ENCODE measurements around the gene TCF21.
"Not testable (repeated sequence)": the region's sequence is repeated elsewhere in the genome, so short reads cannot be mapped to it uniquely, and the experiment has no call there.

Gene TCF21

GRCh38 chr6:133936352-133936751, 47.4 kb downstream of the TCF21 start:
- not testable (repeated sequence) for DNase-seq

- DNase-seq = no peak
Observed at GRCh38 chr6:133937909-133938308, 49.0 kb downstream of the TCF21 start.

GRCh38 chr6:133938533-133938932, 49.6 kb downstream of the TCF21 start:
- no peak for DNase-seq

GRCh38 chr6:133939778-133940667, 51.1 kb downstream of the TCF21 start:
- no peak for DNase-seq

All from EL (cell line).